Measurements from ENCODE around the gene ABTB2.
A peak's percentile ranks its signal among the peaks of the same experiment; 100 is the strongest.

The ABTB2 gene

DNA sequence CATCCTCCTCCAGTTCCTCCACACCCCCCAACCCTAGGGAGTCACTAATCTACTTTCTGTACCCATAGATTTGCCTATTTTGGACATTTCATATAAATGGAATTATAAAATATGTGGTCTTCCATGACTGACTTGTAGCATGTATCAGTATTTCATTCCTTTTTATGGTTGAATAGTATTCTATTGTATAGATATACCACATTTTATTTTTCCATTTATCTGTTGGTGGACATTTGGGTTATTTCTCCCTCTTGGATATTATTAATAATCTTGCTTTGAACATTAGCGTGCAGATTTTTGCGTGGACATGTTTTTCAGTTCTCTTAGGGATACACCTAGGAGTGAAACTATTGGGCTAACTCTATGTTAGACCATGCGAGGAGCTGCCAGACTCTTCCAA is 229.0 kb downstream of the ABTB2 start:
- Histone ChIP-seq H2AK5ac (ENCODE audit: low read depth, low read length) (no peak overlapping the region), H3K4me3 (ENCODE audit: low read length in 2 of 2) (no peak overlapping the region), H2BK12ac (ENCODE audit: low read length) (no peak overlapping the region), H3K9ac (ENCODE audit: low read depth, low read length, poor library complexity) (no peak overlapping the region), H3K14ac (ENCODE audit: low read length) (no peak overlapping the region), H3K36me3 (replicated peaks in 1 of 2; ENCODE audit: control insufficient read depth in 2 of 2, insufficient read depth in 2 of 2, low read length in 2 of 2) (peaks cover 19 to 96% of the 10 kb centered on the region in 2 donors), H3K79me1 (ENCODE audit: low read depth, low read length) (no peaks in the 10 kb centered on the region), H2AFZ (ENCODE audit: low read length) (no peak overlapping the region), H3K4me2 (ENCODE audit: insufficient read depth, low read length, poor library complexity, severe bottlenecking) (no peak overlapping the region), H4K8ac (ENCODE audit: low read depth, low read length) (no peak overlapping the region), H3K4ac (ENCODE audit: low read length) (no peak overlapping the region), H2BK120ac (ENCODE audit: low read depth, low read length) (no peak overlapping the region), H3K27ac (replicated peaks; ENCODE audit: low read length) (no peak overlapping the region), H3K9me3 (replicated peaks in 1 of 2; ENCODE audit: control insufficient read depth in 2 of 2, insufficient read depth in 1 of 2, low read depth in 1 of 2, low read length in 2 of 2) (peaks cover 0 to 6% of the 10 kb centered on the region in 2 donors), H3K27me3 (ENCODE audit: control insufficient read depth in 3 of 3, insufficient read depth in 3 of 3, low read depth in 1 of 3, low read length in 3 of 3) (no peaks in the 10 kb centered on the region), H3K18ac (ENCODE audit: low read length) (no peak overlapping the region), H3K4me1 (ENCODE audit: control insufficient read depth in 2 of 2, insufficient read depth in 1 of 2, low read depth in 1 of 2, low read length in 2 of 2) (no peaks in the 10 kb centered on the region), H3K23ac (ENCODE audit: low read depth, low read length, poor library complexity) (no peak overlapping the region), H4K91ac (ENCODE audit: low read depth, low read length, poor library complexity) (no peak overlapping the region), H2BK5ac (ENCODE audit: low read length) (no peak overlapping the region), H2BK15ac (ENCODE audit: low read length) (no peak overlapping the region)
- DNase-seq (ENCODE audit: low spot score) = no peak
- no CpG with 5 or more reads among the region's 3 CpGs for WGBS, 2 donors (ENCODE audit: extremely low coverage in 2 of 2, insufficient read length in 2 of 2, insufficient replicate concordance in 1 of 2)

DNA sequence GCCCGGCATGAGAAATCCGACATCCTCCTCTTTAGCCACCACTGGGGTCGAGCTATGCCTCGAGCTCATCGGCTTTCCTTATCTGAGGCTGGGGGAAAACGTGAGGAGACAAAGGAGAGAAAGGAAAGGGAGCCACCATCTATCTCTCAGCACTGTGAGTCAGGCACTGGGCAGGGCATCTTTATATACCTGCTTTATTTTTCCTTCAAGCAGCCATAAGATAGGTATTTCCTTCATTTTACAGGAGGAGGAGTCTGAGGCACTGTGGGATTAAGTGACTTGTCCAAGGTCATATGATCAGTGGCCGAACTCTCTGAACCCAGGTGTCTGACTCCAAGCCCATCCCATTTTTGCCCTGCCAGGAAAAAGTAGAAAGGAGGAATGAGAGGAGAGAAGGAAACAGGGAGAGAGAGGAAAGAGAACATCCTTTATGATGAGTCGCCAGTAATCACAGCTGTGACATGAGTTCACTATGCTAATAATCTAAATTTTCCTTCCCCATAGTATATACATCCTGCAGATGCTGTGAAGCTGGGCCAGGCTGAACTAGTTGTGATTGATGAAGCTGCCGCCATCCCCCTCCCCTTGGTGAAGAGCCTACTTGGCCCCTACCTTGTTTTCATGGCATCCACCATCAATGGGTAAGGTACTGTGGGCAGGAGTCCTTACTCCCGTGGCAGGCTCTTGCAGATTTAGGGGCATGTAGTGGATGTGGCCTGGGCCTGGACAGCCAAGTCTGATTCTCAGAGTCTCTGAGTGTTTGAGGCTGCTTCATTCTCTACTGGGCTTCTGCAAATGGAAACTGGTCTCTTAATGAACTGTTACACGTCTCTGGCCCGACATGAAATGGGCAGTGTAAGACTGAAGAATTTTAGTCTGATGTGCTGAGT is 230.6 kb downstream of the ABTB2 start:
- H2AK5ac ChIP-seq (ENCODE audit: low read depth, low read length) = no peak overlapping the region
- H3K36me3 ChIP-seq (replicated peaks in 1 of 2; ENCODE audit: control insufficient read depth in 2 of 2, insufficient read depth in 2 of 2, low read length in 2 of 2) = peaks cover 21 to 95% of the 10 kb centered on the region in 2 donors
- no peak for DNase-seq (ENCODE audit: low spot score)

DNA sequence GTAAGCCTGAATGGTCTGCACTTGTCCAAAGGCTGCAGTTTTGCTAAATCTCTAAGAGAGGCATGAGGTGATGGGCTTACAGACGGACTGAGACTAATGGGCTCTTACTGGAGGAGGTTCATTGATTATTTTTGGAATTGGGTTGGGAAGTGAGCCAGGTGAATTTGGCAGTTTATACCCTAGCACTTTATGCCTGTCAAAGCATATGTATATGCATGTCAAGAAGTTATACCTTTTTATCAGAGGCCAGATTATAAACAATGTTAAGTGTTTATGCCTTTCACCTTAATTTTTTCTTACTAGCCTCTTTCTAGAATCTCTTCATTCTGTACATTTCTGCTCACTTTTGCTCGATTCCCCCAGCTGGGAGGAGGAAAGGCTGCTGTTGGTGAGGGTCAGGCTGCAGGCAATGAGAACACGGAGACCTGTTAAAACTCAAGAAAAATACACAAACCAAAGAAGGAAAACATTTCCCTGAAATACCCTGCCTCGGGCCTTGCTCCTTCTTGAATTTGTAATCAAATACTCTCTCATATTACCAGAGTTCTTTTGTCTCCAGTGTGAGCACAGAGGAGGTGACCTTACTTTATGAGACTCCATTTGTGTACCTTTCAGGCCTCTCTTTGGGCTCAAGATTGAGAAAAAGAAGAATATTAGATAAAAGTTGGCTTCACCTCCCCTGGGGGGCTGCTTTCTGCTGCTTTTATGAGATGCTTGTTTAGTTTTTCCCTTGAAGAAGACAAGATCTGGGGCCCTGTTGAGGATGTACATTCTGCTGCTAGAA is 232.7 kb downstream of the ABTB2 start:
- H2BK15ac ChIP-seq (ENCODE audit: low read length) = no peak overlapping the region
- H3K79me1 ChIP-seq (ENCODE audit: low read depth, low read length) = no peaks in the 10 kb centered on the region
- H3K4me1 ChIP-seq (ENCODE audit: control insufficient read depth in 2 of 2, insufficient read depth in 1 of 2, low read depth in 1 of 2, low read length in 2 of 2) = no peaks in the 10 kb centered on the region
- peaks cover 33 to 93% of the 10 kb centered on the region in 2 donors for H3K36me3 ChIP-seq (replicated peaks in 1 of 2; ENCODE audit: control insufficient read depth in 2 of 2, insufficient read depth in 2 of 2, low read length in 2 of 2)
- DNase-seq (ENCODE audit: low spot score) = no peak
- H3K18ac ChIP-seq (ENCODE audit: low read length) = no peak overlapping the region
- no peak overlapping the region for H2BK120ac ChIP-seq (ENCODE audit: low read depth, low read length)
- WGBS, 2 donors (ENCODE audit: extremely low coverage in 2 of 2, insufficient read length in 2 of 2, insufficient replicate concordance in 1 of 2) = no CpG with 5 or more reads among the region's 4 CpGs
- H2AFZ ChIP-seq (ENCODE audit: low read length) = no peak overlapping the region
- H2BK12ac ChIP-seq (ENCODE audit: low read length) = no peak overlapping the region
- H3K27ac ChIP-seq (replicated peaks; ENCODE audit: low read length) = no peak overlapping the region
- H4K91ac ChIP-seq (ENCODE audit: low read depth, low read length, poor library complexity) = no peak overlapping the region
- H2BK5ac ChIP-seq (ENCODE audit: low read length) = no peak overlapping the region
- H3K23ac ChIP-seq (ENCODE audit: low read depth, low read length, poor library complexity) = no peak overlapping the region
- no peak overlapping the region for H3K9ac ChIP-seq (ENCODE audit: low read depth, low read length, poor library complexity)
- peaks cover 0 to 2% (median 0%) of the 10 kb centered on the region in 3 experiments for H3K27me3 ChIP-seq (ENCODE audit: control insufficient read depth in 3 of 3, insufficient read depth in 3 of 3, low read depth in 1 of 3, low read length in 3 of 3)
- no peak overlapping the region for H3K4ac ChIP-seq (ENCODE audit: low read length)
- no peak overlapping the region for H4K8ac ChIP-seq (ENCODE audit: low read depth, low read length)
- peaks cover 0 to 6% of the 10 kb centered on the region in 2 donors for H3K9me3 ChIP-seq (replicated peaks in 1 of 2; ENCODE audit: control insufficient read depth in 2 of 2, insufficient read depth in 1 of 2, low read depth in 1 of 2, low read length in 2 of 2)
- no peak overlapping the region for H3K14ac ChIP-seq (ENCODE audit: low read length)
- no peak overlapping the region for H3K4me3 ChIP-seq (ENCODE audit: low read length in 2 of 2)
- no peak overlapping the region for H3K4me2 ChIP-seq (ENCODE audit: insufficient read depth, low read length, poor library complexity, severe bottlenecking)
- no peak overlapping the region for H2AK5ac ChIP-seq (ENCODE audit: low read depth, low read length)

More for the DNA sequence above, 230.6 kb downstream of the ABTB2 start:
- Histone ChIP-seq H3K9ac (ENCODE audit: low read depth, low read length, poor library complexity) (no peak overlapping the region), H3K14ac (ENCODE audit: low read length) (no peak overlapping the region), H3K9me3 (replicated peaks in 1 of 2; ENCODE audit: control insufficient read depth in 2 of 2, insufficient read depth in 1 of 2, low read depth in 1 of 2, low read length in 2 of 2) (peaks cover 0 to 6% of the 10 kb centered on the region in 2 donors), H2AFZ (ENCODE audit: low read length) (no peak overlapping the region), H4K8ac (ENCODE audit: low read depth, low read length) (no peak overlapping the region), H2BK15ac (ENCODE audit: low read length) (no peak overlapping the region), H4K91ac (ENCODE audit: low read depth, low read length, poor library complexity) (no peak overlapping the region), H3K4me2 (ENCODE audit: insufficient read depth, low read length, poor library complexity, severe bottlenecking) (no peak overlapping the region), H2BK12ac (ENCODE audit: low read length) (no peak overlapping the region), H3K23ac (ENCODE audit: low read depth, low read length, poor library complexity) (no peak overlapping the region), H2BK120ac (ENCODE audit: low read depth, low read length) (no peak overlapping the region), H3K4me1 (ENCODE audit: control insufficient read depth in 2 of 2, insufficient read depth in 1 of 2, low read depth in 1 of 2, low read length in 2 of 2) (no peaks in the 10 kb centered on the region), H3K4ac (ENCODE audit: low read length) (no peak overlapping the region), H3K27me3 (ENCODE audit: control insufficient read depth in 3 of 3, insufficient read depth in 3 of 3, low read depth in 1 of 3, low read length in 3 of 3) (no peaks in the 10 kb centered on the region), H3K4me3 (ENCODE audit: low read length in 2 of 2) (no peak overlapping the region), H2BK5ac (ENCODE audit: low read length) (no peak overlapping the region), H3K27ac (replicated peaks; ENCODE audit: low read length) (no peak overlapping the region), H3K18ac (ENCODE audit: low read length) (no peak overlapping the region), H3K79me1 (ENCODE audit: low read depth, low read length) (no peaks in the 10 kb centered on the region)
- WGBS, 2 donors (ENCODE audit: extremely low coverage in 2 of 2, insufficient read length in 2 of 2, insufficient replicate concordance in 1 of 2) = no CpG with 5 or more reads among the region's 12 CpGs

DNA sequence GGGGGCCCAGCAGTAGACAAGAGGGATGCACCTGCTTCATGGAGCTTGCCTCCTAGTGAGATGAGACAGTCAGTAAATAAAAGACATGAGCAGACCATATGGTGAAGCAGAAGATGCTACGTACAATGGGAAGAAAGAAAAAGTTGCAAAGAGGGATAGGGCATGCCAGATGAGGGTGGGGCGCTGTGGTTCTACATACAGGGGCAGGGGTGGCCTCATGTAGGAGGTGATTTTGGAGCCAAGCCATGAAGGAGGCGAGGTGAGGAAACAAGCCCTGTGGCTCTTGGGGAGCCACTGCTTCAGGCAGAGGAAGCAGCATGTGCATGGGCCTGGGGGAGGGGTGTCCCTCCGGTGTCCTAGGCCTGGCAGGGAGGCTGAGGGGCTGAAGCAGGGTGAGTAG is 237.2 kb downstream of the ABTB2 start:
- Histone ChIP-seq H3K27ac (replicated peaks; ENCODE audit: low read length) (no peak overlapping the region), H3K18ac (ENCODE audit: low read length) (no peak overlapping the region), H3K4me3 (ENCODE audit: low read length in 2 of 2) (peak overlapping the region in 1 of 2 donors; percentile 32), H4K8ac (ENCODE audit: low read depth, low read length) (no peak overlapping the region), H3K79me1 (ENCODE audit: low read depth, low read length) (peaks cover 2% of the 10 kb centered on the region), H2AK5ac (ENCODE audit: low read depth, low read length) (no peak overlapping the region), H3K23ac (ENCODE audit: low read depth, low read length, poor library complexity) (no peak overlapping the region), H2BK120ac (ENCODE audit: low read depth, low read length) (no peak overlapping the region), H3K9ac (ENCODE audit: low read depth, low read length, poor library complexity) (no peak overlapping the region), H3K14ac (ENCODE audit: low read length) (no peak overlapping the region), H3K4me1 (ENCODE audit: control insufficient read depth in 2 of 2, insufficient read depth in 1 of 2, low read depth in 1 of 2, low read length in 2 of 2) (no peaks in the 10 kb centered on the region), H3K27me3 (ENCODE audit: control insufficient read depth in 3 of 3, insufficient read depth in 3 of 3, low read depth in 1 of 3, low read length in 3 of 3) (peaks cover 0 to 2% (median 0%) of the 10 kb centered on the region in 3 experiments), H2AFZ (ENCODE audit: low read length) (no peak overlapping the region), H2BK5ac (ENCODE audit: low read length) (no peak overlapping the region), H2BK15ac (ENCODE audit: low read length) (no peak overlapping the region), H3K4ac (ENCODE audit: low read length) (no peak overlapping the region), H3K4me2 (ENCODE audit: insufficient read depth, low read length, poor library complexity, severe bottlenecking) (no peak overlapping the region), H2BK12ac (ENCODE audit: low read length) (no peak overlapping the region), H3K9me3 (replicated peaks in 1 of 2; ENCODE audit: control insufficient read depth in 2 of 2, insufficient read depth in 1 of 2, low read depth in 1 of 2, low read length in 2 of 2) (no peaks in the 10 kb centered on the region), H4K91ac (ENCODE audit: low read depth, low read length, poor library complexity) (no peak overlapping the region), H3K36me3 (replicated peaks in 1 of 2; ENCODE audit: control insufficient read depth in 2 of 2, insufficient read depth in 2 of 2, low read length in 2 of 2) (peaks cover 36 to 94% of the 10 kb centered on the region in 2 donors)
- DNase-seq (ENCODE audit: low spot score) = no peak
- no CpG with 5 or more reads among the region's 4 CpGs for WGBS, 2 donors (ENCODE audit: extremely low coverage in 2 of 2, insufficient read length in 2 of 2, insufficient replicate concordance in 1 of 2)
